Esophagus squamous epithelium (tissue), 4 donors: Measurements from ENCODE around the gene TMCC2.

Source experiments
- CTCF ChIP-seq, 6 experiments: fragments of 450-650 bp in 4 of 6; fragments of 200-600 bp in 2 of 6; sonication (generic) in 2 of 6; IDR thresholded peaks; one replicate each; pipeline ENCODE4 v1.5.1; 2016 to 2019; ENCODE audit warnings: antibody characterized with exemption in 6 of 6, mild to moderate bottlenecking in 4 of 6, moderate library complexity in 4 of 6
- POLR2A ChIP-seq, 4 donors: fragments of 450-650 bp; IDR thresholded peaks; one replicate each; pipeline ENCODE4 v1.6.1; 2017; ENCODE audit warnings: antibody characterized with exemption in 4 of 4, mild to moderate bottlenecking in 4 of 4, moderate library complexity in 3 of 4

GRCh38 chr1:205283270-205284147, 55.8 kb downstream of the TMCC2 start:
- no peak for TF ChIP-seq POLR2A (IDR thresholded peaks at IDR 0.05)
- no peak for TF ChIP-seq CTCF (IDR thresholded peaks at IDR 0.05)
